ENCODE data around the gene SULT2B1. TPM values are rescaled to one million over a fixed set of nuclear protein-coding genes. Genes with fewer than 3 reads are reported as not detected.

The SULT2B1 gene
- total and polyA plus RNA-seq, 4 donors = 0.14 to 0.24 TPM; not detected in 2

- Histone ChIP-seq H3K4me1 (ENCODE audit: control insufficient read depth in 4 of 4, insufficient read depth in 4 of 4, low read length in 3 of 4) (no peaks in the 10 kb centered on the region), H3K4me3 (ENCODE audit: low read depth in 1 of 3, low read length in 3 of 3) (no peak overlapping the region), H3K9ac (ENCODE audit: low read depth in 1 of 2, low read length in 2 of 2) (no peak overlapping the region), H3K36me3 (ENCODE audit: control insufficient read depth in 4 of 4, insufficient read depth in 3 of 4, low read depth in 1 of 4, low read length in 3 of 4) (no peaks in the 10 kb centered on the region), H3K27ac (ENCODE audit: low read depth in 1 of 2, low read length in 2 of 2) (no peak overlapping the region), H3K27me3 (ENCODE audit: control insufficient read depth in 4 of 4, insufficient read depth in 4 of 4, low read length in 3 of 4) (peaks cover 0 to 2% (median 0%) of the 10 kb centered on the region in 4 donors), H3K9me3 (ENCODE audit: control insufficient read depth in 4 of 4, low read length in 3 of 4) (no peaks in the 10 kb centered on the region)
- TF ChIP-seq RAD21 (IDR thresholded peaks at IDR 0.05) (peak in 1 of 2 donors; percentile 25), JUND (IDR thresholded peaks at IDR 0.05) (no peak)
- 80% methylated on average over 6 of the region's 6 CpGs for WGBS
- DNase-seq (ENCODE audit: low spot score) = no peak
Measured at GRCh38 chr19:48560095-48560530, 8.1 kb downstream of the SULT2B1 start.

DNA sequence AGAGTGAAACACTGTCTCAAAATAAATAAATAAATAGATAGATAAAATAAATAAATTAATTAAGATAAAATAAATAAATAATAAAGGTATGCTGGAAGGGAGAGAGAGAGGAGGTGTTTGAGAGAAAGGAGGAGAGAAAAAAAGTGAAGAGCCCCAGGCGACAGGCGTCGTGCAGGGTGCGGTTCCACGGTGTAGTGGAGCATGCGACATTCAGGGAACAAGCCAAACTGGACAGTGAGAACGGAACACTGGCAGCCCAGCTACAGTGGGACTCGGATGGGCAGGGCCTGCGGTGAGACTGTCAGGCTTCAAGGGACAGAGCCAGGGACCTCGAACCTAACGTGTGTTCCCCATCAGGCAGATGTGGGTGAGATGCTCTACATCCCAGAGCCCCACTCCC, 9.4 kb downstream of the SULT2B1 start:
- no peak for TF ChIP-seq GABPA (IDR thresholded peaks at IDR 0.05 in 1 of 2, conservative IDR thresholded peaks at IDR 0.05 in 1 of 2)
- TF ChIP-seq FOXA1 (IDR thresholded peaks at IDR 0.05) = no peak
- no peak for TF ChIP-seq CTCF (IDR thresholded peaks at IDR 0.05; ENCODE audit: low read depth, low read length, missing input control)
- no peak for TF ChIP-seq HNF4A (conservative IDR thresholded peaks at IDR 0.05)
- TF ChIP-seq MAX (IDR thresholded peaks at IDR 0.05) = no peak
- TF ChIP-seq FOXA2 (IDR thresholded peaks at IDR 0.05) = no peak
- TF ChIP-seq JUND (IDR thresholded peaks at IDR 0.05) = no peak
- TF ChIP-seq, protein P1, sequence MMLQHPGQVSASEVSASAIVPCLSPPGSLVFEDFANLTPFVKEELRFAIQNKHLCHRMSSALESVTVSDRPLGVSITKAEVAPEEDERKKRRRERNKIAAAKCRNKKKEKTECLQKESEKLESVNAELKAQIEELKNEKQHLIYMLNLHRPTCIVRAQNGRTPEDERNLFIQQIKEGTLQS (IDR thresholded peaks at IDR 0.05) = no peak
- no peak for TF ChIP-seq RAD21 (IDR thresholded peaks at IDR 0.05)
- TF ChIP-seq EGR1 (IDR thresholded peaks at IDR 0.05; ENCODE audit: low read depth in 2 of 2) = no peak
- TF ChIP-seq, protein P2, sequence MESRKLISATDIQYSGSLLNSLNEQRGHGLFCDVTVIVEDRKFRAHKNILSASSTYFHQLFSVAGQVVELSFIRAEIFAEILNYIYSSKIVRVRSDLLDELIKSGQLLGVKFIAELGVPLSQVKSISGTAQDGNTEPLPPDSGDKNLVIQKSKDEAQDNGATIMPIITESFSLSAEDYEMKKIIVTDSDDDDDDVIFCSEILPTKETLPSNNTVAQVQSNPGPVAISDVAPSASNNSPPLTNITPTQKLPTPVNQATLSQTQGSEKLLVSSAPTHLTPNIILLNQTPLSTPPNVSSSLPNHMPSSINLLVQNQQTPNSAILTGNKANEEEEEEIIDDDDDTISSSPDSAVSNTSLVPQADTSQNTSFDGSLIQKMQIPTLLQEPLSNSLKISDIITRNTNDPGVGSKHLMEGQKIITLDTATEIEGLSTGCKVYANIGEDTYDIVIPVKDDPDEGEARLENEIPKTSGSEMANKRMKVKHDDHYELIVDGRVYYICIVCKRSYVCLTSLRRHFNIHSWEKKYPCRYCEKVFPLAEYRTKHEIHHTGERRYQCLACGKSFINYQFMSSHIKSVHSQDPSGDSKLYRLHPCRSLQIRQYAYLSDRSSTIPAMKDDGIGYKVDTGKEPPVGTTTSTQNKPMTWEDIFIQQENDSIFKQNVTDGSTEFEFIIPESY (IDR thresholded peaks at IDR 0.05) = no peak
- TF ChIP-seq RXRA (IDR thresholded peaks at IDR 0.05) = no peak
- no peak for TF ChIP-seq YY1 (IDR thresholded peaks at IDR 0.05)
- TF ChIP-seq NR2F2 (IDR thresholded peaks at IDR 0.05) = no peak
- TF ChIP-seq, protein P3, sequence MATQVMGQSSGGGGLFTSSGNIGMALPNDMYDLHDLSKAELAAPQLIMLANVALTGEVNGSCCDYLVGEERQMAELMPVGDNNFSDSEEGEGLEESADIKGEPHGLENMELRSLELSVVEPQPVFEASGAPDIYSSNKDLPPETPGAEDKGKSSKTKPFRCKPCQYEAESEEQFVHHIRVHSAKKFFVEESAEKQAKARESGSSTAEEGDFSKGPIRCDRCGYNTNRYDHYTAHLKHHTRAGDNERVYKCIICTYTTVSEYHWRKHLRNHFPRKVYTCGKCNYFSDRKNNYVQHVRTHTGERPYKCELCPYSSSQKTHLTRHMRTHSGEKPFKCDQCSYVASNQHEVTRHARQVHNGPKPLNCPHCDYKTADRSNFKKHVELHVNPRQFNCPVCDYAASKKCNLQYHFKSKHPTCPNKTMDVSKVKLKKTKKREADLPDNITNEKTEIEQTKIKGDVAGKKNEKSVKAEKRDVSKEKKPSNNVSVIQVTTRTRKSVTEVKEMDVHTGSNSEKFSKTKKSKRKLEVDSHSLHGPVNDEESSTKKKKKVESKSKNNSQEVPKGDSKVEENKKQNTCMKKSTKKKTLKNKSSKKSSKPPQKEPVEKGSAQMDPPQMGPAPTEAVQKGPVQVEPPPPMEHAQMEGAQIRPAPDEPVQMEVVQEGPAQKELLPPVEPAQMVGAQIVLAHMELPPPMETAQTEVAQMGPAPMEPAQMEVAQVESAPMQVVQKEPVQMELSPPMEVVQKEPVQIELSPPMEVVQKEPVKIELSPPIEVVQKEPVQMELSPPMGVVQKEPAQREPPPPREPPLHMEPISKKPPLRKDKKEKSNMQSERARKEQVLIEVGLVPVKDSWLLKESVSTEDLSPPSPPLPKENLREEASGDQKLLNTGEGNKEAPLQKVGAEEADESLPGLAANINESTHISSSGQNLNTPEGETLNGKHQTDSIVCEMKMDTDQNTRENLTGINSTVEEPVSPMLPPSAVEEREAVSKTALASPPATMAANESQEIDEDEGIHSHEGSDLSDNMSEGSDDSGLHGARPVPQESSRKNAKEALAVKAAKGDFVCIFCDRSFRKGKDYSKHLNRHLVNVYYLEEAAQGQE (IDR thresholded peaks at IDR 0.05) = no peak
- TF ChIP-seq HNF4G (IDR thresholded peaks at IDR 0.05) = no peak
- Histone ChIP-seq H3K27ac (ENCODE audit: low read depth in 1 of 2, low read length in 2 of 2) (no peak overlapping the region), H3K4me3 (ENCODE audit: low read depth in 1 of 3, low read length in 3 of 3) (no peak overlapping the region), H3K4me1 (ENCODE audit: control insufficient read depth in 4 of 4, insufficient read depth in 4 of 4, low read length in 3 of 4) (no peaks in the 10 kb centered on the region), H3K9me3 (ENCODE audit: control insufficient read depth in 4 of 4, low read length in 3 of 4) (no peaks in the 10 kb centered on the region), H3K27me3 (ENCODE audit: control insufficient read depth in 4 of 4, insufficient read depth in 4 of 4, low read length in 3 of 4) (peaks cover 0 to 2% (median 0%) of the 10 kb centered on the region in 4 donors), H3K36me3 (ENCODE audit: control insufficient read depth in 4 of 4, insufficient read depth in 3 of 4, low read depth in 1 of 4, low read length in 3 of 4) (no peaks in the 10 kb centered on the region), H3K9ac (ENCODE audit: low read depth in 1 of 2, low read length in 2 of 2) (no peak overlapping the region)
- no peak for DNase-seq (ENCODE audit: low spot score)
- 96% methylated on average over 11 of the region's 11 CpGs for WGBS

Measured in liver (tissue), 9 donors.